Caco-2 (cell line): ENCODE results near the gene MYOZ1. TPM values are rescaled to one million over a fixed set of nuclear protein-coding genes. Genes with fewer than 3 reads are reported as not detected.

ENCODE experiments used
- BruUV-seq: library from RNA; stranded (reverse); fragments of 400-500 nt; replicated peaks from 2 replicates; lab custom pipeline; 2021; lab: Mats Ljungman, UMichigan
- CTCF ChIA-PET: fragments of 300-600 bp; sonication (Branson Sonifier 250); formaldehyde crosslinking; loops from one replicate; lab custom pipeline; 2022; ENCODE audit warnings: antibody characterized with exemption; lab: Charles Lee
- POLR2A ChIA-PET: fragments of 300-600 bp; sonication (Branson Sonifier 250); formaldehyde crosslinking; loops from one replicate; lab custom pipeline; 2022; ENCODE audit warnings: antibody characterized with exemption; lab: Charles Lee
- DNase-seq, 2 experiments: peaks; one replicate each; pipeline versions ENCODE4 v3.0.0 to v3.0.0-alpha.2; 2020 to 2022
- H3K27me3 ChIP-seq: replicated peaks from 2 replicates; pipeline ENCODE4 v1.6.0; 2011; ENCODE audit warnings: low read length; ENCODE audit not compliant: control insufficient read depth, insufficient read depth
- H3K36me3 ChIP-seq: 2 replicates; pipeline ENCODE4 v1.5.1; 2011; ENCODE audit warnings: low read length; ENCODE audit not compliant: control insufficient read depth, insufficient read depth
- H3K4me1 ChIP-seq: fragments of 250-450 bp; sonication (Bioruptor Pico); 2 replicates; pipeline ENCODE4 v1.5.1; 2020; ENCODE audit warnings: mild to moderate bottlenecking
- H3K4me3 ChIP-seq: 2 replicates; pipeline ENCODE4 v1.5.1; 2011; ENCODE audit warnings: low read depth, mild to moderate bottlenecking, control low read depth, low read length
- H3K9me3 ChIP-seq: fragments of 250-450 bp; sonication (Bioruptor Pico); 2 replicates; pipeline ENCODE4 v1.5.1; 2020; ENCODE audit warnings: mild to moderate bottlenecking, moderate library complexity
- H3K27ac Mint-ChIP-seq: one replicate; pipeline ENCODE4 v1.8.0; 2022; ENCODE audit warnings: mixed read lengths; ENCODE audit not compliant: unreplicated experiment
- H3K27me3 Mint-ChIP-seq: one replicate; pipeline ENCODE4 v1.8.0; 2022; ENCODE audit warnings: mixed read lengths; ENCODE audit not compliant: insufficient read depth, unreplicated experiment
- H3K36me3 Mint-ChIP-seq: one replicate; pipeline ENCODE4 v1.8.0; 2022; ENCODE audit warnings: mild to moderate bottlenecking, mixed read lengths; ENCODE audit not compliant: insufficient read depth, unreplicated experiment
- H3K4me1 Mint-ChIP-seq: one replicate; pipeline ENCODE4 v1.8.0; 2022; ENCODE audit warnings: low read depth, mixed read lengths; ENCODE audit not compliant: unreplicated experiment
- H3K4me3 Mint-ChIP-seq: one replicate; pipeline ENCODE4 v1.8.0; 2022; ENCODE audit warnings: mild to moderate bottlenecking, moderate library complexity, mixed read lengths; ENCODE audit not compliant: unreplicated experiment
- H3K9me3 Mint-ChIP-seq: one replicate; pipeline ENCODE4 v1.8.0; 2022; ENCODE audit warnings: mixed read lengths; ENCODE audit not compliant: unreplicated experiment
- intact Hi-C: fragments of 100-400 bp; cut with micrococcal nuclease; formaldehyde crosslinking; loops from one replicate; pipeline ENCODE4 v1.10.0; 2022; ENCODE audit not compliant: unreplicated experiment
- total RNA-seq: library from RNA; stranded (reverse); gene quantifications from 2 replicates; pipeline ENCODE4 v1.2.3, GENCODE V29; 2022
- TF ChIP-seq, protein P1 (sequence below), 2 experiments: fragments of 200-600 bp in 1 of 2; IDR thresholded peaks; 1 replicate in 1 of 2; 2 replicates in 1 of 2; pipeline versions ENCODE4 v1.5.1 to v1.8.0; 2011 to 2022; ENCODE audit warnings: antibody characterized with exemption in 1 of 2, control low read depth in 1 of 2, inconsistent platforms in 1 of 2, low read depth in 1 of 2, low read length in 1 of 2, mild to moderate bottlenecking in 1 of 2, moderate library complexity in 1 of 2; ENCODE audit not compliant: insufficient read depth in 1 of 2, severe bottlenecking in 1 of 2, unreplicated experiment in 1 of 2

Gene MYOZ1
- total RNA-seq, 1 experiment from 2014 or later: 0.52 TPM

DNA sequence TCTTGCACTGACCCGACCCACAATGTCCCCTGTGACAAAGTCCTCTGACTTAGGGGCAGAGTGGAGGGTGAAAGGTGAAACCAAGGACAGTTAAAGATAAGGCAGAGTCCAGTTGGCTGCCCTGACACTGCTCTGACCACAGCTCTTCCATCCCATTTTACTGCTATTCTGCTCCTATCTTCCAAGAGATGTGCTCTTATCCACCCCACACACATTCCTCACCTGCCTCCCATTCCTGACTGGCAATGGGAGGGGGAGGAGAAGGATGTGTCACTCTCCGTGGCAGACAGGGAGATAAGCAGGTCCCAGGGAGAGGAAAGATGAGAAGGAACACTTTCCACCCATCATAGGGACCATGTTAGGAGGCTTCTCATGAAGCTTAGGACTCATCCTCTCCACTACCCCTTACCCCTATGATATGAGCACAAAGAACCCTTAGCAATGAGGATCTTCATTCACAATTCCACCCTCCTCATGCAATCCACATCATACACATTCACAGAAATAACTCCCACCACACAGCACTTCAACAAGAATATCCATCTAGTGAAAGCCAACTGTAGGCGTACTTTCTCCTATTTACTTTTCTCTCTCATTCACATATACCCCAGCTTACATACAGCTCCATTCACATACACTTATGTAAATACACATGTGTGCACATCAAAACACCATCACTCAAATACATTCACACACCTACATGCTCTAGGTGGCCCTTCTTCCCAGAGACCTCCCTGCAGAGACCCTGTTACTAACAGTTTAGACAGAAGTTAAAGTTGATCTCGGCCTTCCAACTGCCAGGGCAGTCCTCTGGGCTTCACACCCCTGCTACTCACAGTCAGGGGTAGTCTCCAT lies 7.9 kb upstream of the MYOZ1 start:
- DNase-seq: peak; percentile 75 to 87
- Histone ChIP-seq H3K9me3 (no peaks in the 10 kb centered on the region), H3K36me3 (no peaks in the 10 kb centered on the region), H3K27me3 (no peaks in the 10 kb centered on the region), H3K4me3 (no peak overlapping the region), H3K4me1 (peaks cover 41% of the 10 kb centered on the region)
- intact Hi-C loops: loop anchor here (10.0 kb wide), 1 partner anchor 234 kb away; the partner anchor contains the start of gene ANXA7
- Mint-ChIP-seq H3K27me3 (no peaks in the 10 kb centered on the region), H3K36me3 (peaks cover 4% of the 10 kb centered on the region), H3K27ac (peak overlapping the region; percentile 0), H3K4me1 (peaks cover 43% of the 10 kb centered on the region), H3K9me3 (no peaks in the 10 kb centered on the region), H3K4me3 (peak overlapping the region; percentile 6)
- no TSS peak for BruUV-seq
- POLR2A ChIA-PET: interaction anchor here (0.5 to 0.7 kb wide), 3 partner anchors 24 to 114 kb away, joined by 3 to 6 read pairs (median 3); no protein-coding TSS in a partner anchor
- TF ChIP-seq, protein P1, sequence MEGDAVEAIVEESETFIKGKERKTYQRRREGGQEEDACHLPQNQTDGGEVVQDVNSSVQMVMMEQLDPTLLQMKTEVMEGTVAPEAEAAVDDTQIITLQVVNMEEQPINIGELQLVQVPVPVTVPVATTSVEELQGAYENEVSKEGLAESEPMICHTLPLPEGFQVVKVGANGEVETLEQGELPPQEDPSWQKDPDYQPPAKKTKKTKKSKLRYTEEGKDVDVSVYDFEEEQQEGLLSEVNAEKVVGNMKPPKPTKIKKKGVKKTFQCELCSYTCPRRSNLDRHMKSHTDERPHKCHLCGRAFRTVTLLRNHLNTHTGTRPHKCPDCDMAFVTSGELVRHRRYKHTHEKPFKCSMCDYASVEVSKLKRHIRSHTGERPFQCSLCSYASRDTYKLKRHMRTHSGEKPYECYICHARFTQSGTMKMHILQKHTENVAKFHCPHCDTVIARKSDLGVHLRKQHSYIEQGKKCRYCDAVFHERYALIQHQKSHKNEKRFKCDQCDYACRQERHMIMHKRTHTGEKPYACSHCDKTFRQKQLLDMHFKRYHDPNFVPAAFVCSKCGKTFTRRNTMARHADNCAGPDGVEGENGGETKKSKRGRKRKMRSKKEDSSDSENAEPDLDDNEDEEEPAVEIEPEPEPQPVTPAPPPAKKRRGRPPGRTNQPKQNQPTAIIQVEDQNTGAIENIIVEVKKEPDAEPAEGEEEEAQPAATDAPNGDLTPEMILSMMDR (IDR thresholded peaks at IDR 0.05; ENCODE audit: insufficient read depth in 1 of 2, low read depth in 1 of 2, low read length in 1 of 2, severe bottlenecking in 1 of 2, unreplicated experiment in 1 of 2): no peak
- CTCF ChIA-PET: interaction anchor here (0.5 to 2.9 kb wide), 2 partner anchors 120 to 136 kb away, joined by 3 to 15 read pairs; no protein-coding TSS in a partner anchor

DNA sequence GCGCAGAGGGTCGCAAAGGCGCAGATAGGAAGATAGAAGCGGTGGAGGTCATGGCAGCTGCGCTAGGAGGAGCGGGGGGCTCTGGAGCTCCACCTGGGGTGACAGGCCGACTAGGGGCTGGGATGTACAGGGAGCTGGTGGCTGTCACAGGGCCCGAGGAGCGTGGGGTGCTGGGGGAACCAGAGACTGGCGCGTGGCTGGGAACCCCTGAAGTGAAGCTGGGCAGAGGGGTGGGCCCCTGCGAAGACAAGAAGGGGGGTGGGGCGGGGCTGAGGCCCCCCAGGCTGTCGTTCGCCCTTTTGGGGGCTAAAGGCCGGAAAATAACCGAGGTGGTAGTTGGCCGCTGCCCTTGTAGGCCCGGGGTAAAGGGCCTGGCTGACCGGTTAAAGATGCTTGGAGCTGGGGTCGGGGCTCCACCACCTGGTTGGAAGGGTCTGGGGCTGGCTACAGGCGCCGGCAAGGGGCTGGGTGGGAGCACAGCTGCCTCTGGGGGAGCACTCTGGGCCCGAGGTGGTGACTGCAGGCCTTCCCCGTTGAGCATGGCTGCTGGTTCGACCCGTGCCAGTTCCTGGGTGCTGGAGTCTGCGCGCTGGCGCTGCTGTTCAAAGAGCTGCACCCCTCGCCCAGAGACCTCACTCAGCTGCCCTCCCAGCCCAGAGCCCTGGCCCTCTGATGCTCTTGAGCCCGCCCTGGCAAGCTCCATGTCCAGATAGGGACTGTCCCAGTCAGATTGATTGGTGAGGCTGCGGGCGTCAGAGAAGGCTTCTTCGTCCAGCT lies 6.8 kb upstream of the MYOZ1 start:
- Mint-ChIP-seq H3K9me3 (no peaks in the 10 kb centered on the region), H3K27me3 (no peaks in the 10 kb centered on the region), H3K4me3 (no peak overlapping the region), H3K36me3 (peaks cover 4% of the 10 kb centered on the region), H3K4me1 (peaks cover 44% of the 10 kb centered on the region), H3K27ac (peak overlapping the region; percentile 0)
- peak overlapping the region; percentile 16 for H3K4me3 ChIP-seq
- POLR2A ChIA-PET: interaction anchor here (0.5 to 1.0 kb wide), 3 partner anchors 22 to 133 kb away, joined by 3 to 6 read pairs (median 4); partner anchors contain the start of gene CHCHD1
- no TSS peak for BruUV-seq
- peaks cover 41% of the 10 kb centered on the region for H3K4me1 ChIP-seq
- H3K27me3 ChIP-seq: no peaks in the 10 kb centered on the region
- no peak for DNase-seq
- no peaks in the 10 kb centered on the region for H3K36me3 ChIP-seq
- intact Hi-C loops: loop anchor here (10.0 kb wide), 1 partner anchor 233 kb away; the partner anchor contains the start of gene ANXA7
- H3K9me3 ChIP-seq: no peaks in the 10 kb centered on the region
- TF ChIP-seq, protein P1 (IDR thresholded peaks at IDR 0.05; ENCODE audit: insufficient read depth in 1 of 2, low read depth in 1 of 2, low read length in 1 of 2, severe bottlenecking in 1 of 2, unreplicated experiment in 1 of 2): no peak
- CTCF ChIA-PET: interaction anchor here (0.5 to 2.9 kb wide), 2 partner anchors 118 to 649 kb away, joined by 4 to 15 read pairs; no protein-coding TSS in a partner anchor
